Neuronal stem cell (in vitro differentiated cells): ENCODE results near the gene MED8.

Experiments used
- DNase-seq: peaks from one replicate; pipeline ENCODE4 v3.0.0-alpha.2; 2013; ENCODE audit warnings: low spot score
- H2AFZ ChIP-seq: one replicate; pipeline ENCODE4 v1.6.1; 2013; ENCODE audit warnings: mild to moderate bottlenecking, low read length, inconsistent platforms
- H2AK5ac ChIP-seq: 2 replicates; pipeline ENCODE4 v1.6.1; 2013; ENCODE audit warnings: low read depth, mild to moderate bottlenecking, inconsistent platforms, low read length, moderate library complexity, mixed read lengths
- H2BK120ac ChIP-seq: 2 replicates; pipeline ENCODE4 v1.6.1; 2013; ENCODE audit warnings: low read depth, mild to moderate bottlenecking, inconsistent platforms, low read length, moderate library complexity, mixed read lengths
- H2BK12ac ChIP-seq: one replicate; pipeline ENCODE4 v1.6.1; 2013; ENCODE audit warnings: low read length, inconsistent platforms
- H2BK15ac ChIP-seq: 2 replicates; pipeline ENCODE4 v1.6.1; 2013; ENCODE audit warnings: mild to moderate bottlenecking, low read length, inconsistent platforms, mixed read lengths
- H2BK5ac ChIP-seq: one replicate; pipeline ENCODE4 v1.6.1; 2013; ENCODE audit warnings: inconsistent platforms, mild to moderate bottlenecking, low read length, moderate library complexity
- H3K14ac ChIP-seq: one replicate; pipeline ENCODE4 v1.6.1; 2013; ENCODE audit warnings: low read length, inconsistent platforms
- H3K18ac ChIP-seq: 2 replicates; pipeline ENCODE4 v1.6.1; 2013; ENCODE audit warnings: low read length, inconsistent platforms
- H3K23ac ChIP-seq: 2 replicates; pipeline ENCODE4 v1.6.1; 2013; ENCODE audit warnings: low read depth, mild to moderate bottlenecking, mixed read lengths, low read length, inconsistent platforms; ENCODE audit not compliant: poor library complexity
- H3K27ac ChIP-seq: replicated peaks from 3 replicates; pipeline ENCODE4 v1.5.1; 2013; ENCODE audit warnings: low read length, inconsistent platforms
- H3K27me3 ChIP-seq, 3 experiments: 2 replicates each; pipeline ENCODE4 v1.6.1; 2013; ENCODE audit warnings: low read length in 3 of 3, mild to moderate bottlenecking in 2 of 3, inconsistent platforms in 1 of 3, low read depth in 1 of 3, mixed read lengths in 1 of 3, moderate library complexity in 1 of 3; ENCODE audit not compliant: control insufficient read depth in 3 of 3, insufficient read depth in 3 of 3
- H3K36me3 ChIP-seq, 2 donors: replicated peaks in 1 of 2; 2 replicates each; pipeline ENCODE4 v1.6.1; 2013; ENCODE audit warnings: low read length in 2 of 2; ENCODE audit not compliant: control insufficient read depth in 2 of 2, insufficient read depth in 2 of 2
- H3K4ac ChIP-seq: 2 replicates; pipeline ENCODE4 v1.6.1; 2013; ENCODE audit warnings: inconsistent platforms, mild to moderate bottlenecking, low read length, moderate library complexity
- H3K4me1 ChIP-seq, 2 donors: 1 replicate in 1 of 2; 2 replicates in 1 of 2; pipeline ENCODE4 v1.6.1; 2013; ENCODE audit warnings: low read length in 2 of 2, low read depth in 1 of 2; ENCODE audit not compliant: control insufficient read depth in 2 of 2, insufficient read depth in 1 of 2
- H3K4me2 ChIP-seq: one replicate; pipeline ENCODE4 v1.6.1; 2013; ENCODE audit warnings: mild to moderate bottlenecking, low read length, inconsistent platforms; ENCODE audit not compliant: insufficient read depth, poor library complexity, severe bottlenecking
- H3K4me3 ChIP-seq, 2 donors: 2 replicates each; pipeline ENCODE4 v1.5.1; 2013; ENCODE audit warnings: low read length in 2 of 2, mild to moderate bottlenecking in 2 of 2, inconsistent platforms in 1 of 2, moderate library complexity in 1 of 2
- H3K79me1 ChIP-seq: one replicate; pipeline ENCODE4 v1.6.1; 2013; ENCODE audit warnings: low read depth, mild to moderate bottlenecking, inconsistent platforms, low read length, moderate library complexity
- H3K9ac ChIP-seq: one replicate; pipeline ENCODE4 v1.6.1; 2013; ENCODE audit warnings: mild to moderate bottlenecking, low read depth, low read length, inconsistent platforms; ENCODE audit not compliant: poor library complexity
- H3K9me3 ChIP-seq, 2 donors: replicated peaks in 1 of 2; 2 replicates each; pipeline versions ENCODE3 to v1.6.1; 2013; ENCODE audit warnings: low read length in 2 of 2, mild to moderate bottlenecking in 2 of 2, inconsistent platforms in 1 of 2, low read depth in 1 of 2, mixed read lengths in 1 of 2, moderate library complexity in 1 of 2; ENCODE audit not compliant: control insufficient read depth in 2 of 2, insufficient read depth in 1 of 2
- H4K8ac ChIP-seq: one replicate; pipeline ENCODE4 v1.6.1; 2013; ENCODE audit warnings: low read depth, mild to moderate bottlenecking, inconsistent platforms, low read length, moderate library complexity
- H4K91ac ChIP-seq: one replicate; pipeline ENCODE4 v1.6.1; 2013; ENCODE audit warnings: low read length, low read depth, mild to moderate bottlenecking, inconsistent platforms; ENCODE audit not compliant: poor library complexity
- WGBS, 2 donors: extraction: QIAGEN DNeasy Blood & Tissue Kit; methylation state at CpG; one replicate each; pipeline ENCODE4 v1.1.7; 2013; ENCODE audit warnings: missing lambda C conversion rate in 2 of 2, mixed read lengths in 1 of 2; ENCODE audit not compliant: insufficient read length in 2 of 2, insufficient replicate concordance in 1 of 2; ENCODE audit errors: extremely low coverage in 2 of 2; 5-methylcytosine and 5-hydroxymethylcytosine counted together

The MED8 gene

GRCh38 chr1:43367904-43368645, 21.5 kb downstream of the MED8 start, which contains the start of gene ELOVL1:
ELOVL1 (minus strand) TSS chr1:43368011; CDS start chr1:43365609, 2,402 bp downstream.
- no peaks in the 10 kb centered on the region for H3K27me3 ChIP-seq
- H3K4me2 ChIP-seq: peak within 1 kb of the TSS; percentile 77
- peak within 1 kb of the TSS; percentile 99 for H3K18ac ChIP-seq
- H4K91ac ChIP-seq: peak within 1 kb of the TSS; percentile 82
- peak within 1 kb of the TSS; percentile 82 for H2BK5ac ChIP-seq
- H2BK12ac ChIP-seq: peak within 1 kb of the TSS; percentile 99
- H3K9me3 ChIP-seq: no peaks in the 10 kb centered on the region
- H3K14ac ChIP-seq: peak within 1 kb of the TSS; percentile 90
- H2AFZ ChIP-seq: peak within 1 kb of the TSS; percentile 99
- H3K27ac ChIP-seq: peak within 1 kb of the TSS; percentile 94
- H2BK120ac ChIP-seq: no peak within 1 kb of the TSS
- peak within 1 kb of the TSS; percentile 93 for H3K9ac ChIP-seq
- peak within 1 kb of the TSS; percentile 77 to 81 for H3K4me3 ChIP-seq
- H3K4ac ChIP-seq: peak within 1 kb of the TSS; percentile 54
- peak within 1 kb of the TSS; percentile 76 for H2BK15ac ChIP-seq
- H3K4me1 ChIP-seq: peaks cover 11 to 28% of the 10 kb centered on the region in 2 donors
- no CpG with 5 or more reads among the region's 58 CpGs for WGBS, 2 donors
- peaks cover 17 to 25% of the 10 kb centered on the region in 2 donors for H3K36me3 ChIP-seq
- DNase-seq: peak; percentile 83
- peak within 1 kb of the TSS; percentile 94 for H3K23ac ChIP-seq
- H3K79me1 ChIP-seq: peaks cover 4% of the 10 kb centered on the region
- no peak within 1 kb of the TSS for H4K8ac ChIP-seq
- peak within 1 kb of the TSS; percentile 90 for H2AK5ac ChIP-seq

- DNase-seq: no peak
- Histone ChIP-seq H2BK5ac (peak overlapping the region; percentile 82), H2AK5ac (peak overlapping the region; percentile 90)
Measured at GRCh38 chr1:43367026-43367903, 22.3 kb downstream of the MED8 start.

GRCh38 chr1:43366601-43367025, 23.0 kb downstream of the MED8 start:
- H2BK15ac ChIP-seq: peak overlapping the region; percentile 76
- H3K4ac ChIP-seq: no peak overlapping the region
- H3K9ac ChIP-seq: peak overlapping the region; percentile 93
- H3K27ac ChIP-seq: no peak overlapping the region
- H3K4me3 ChIP-seq: peak overlapping the region; percentile 77 to 79
- no peak overlapping the region for H3K14ac ChIP-seq
- no peak overlapping the region for H2BK5ac ChIP-seq
- no peaks in the 10 kb centered on the region for H3K27me3 ChIP-seq
- peak overlapping the region; percentile 94 for H3K23ac ChIP-seq
- H3K36me3 ChIP-seq: peaks cover 25 to 39% of the 10 kb centered on the region in 2 donors
- peak overlapping the region; percentile 84 for H3K18ac ChIP-seq
- no peak overlapping the region for H4K8ac ChIP-seq
- H3K79me1 ChIP-seq: peaks cover 4% of the 10 kb centered on the region
- H3K4me2 ChIP-seq: peak overlapping the region; percentile 77
- no peak overlapping the region for H4K91ac ChIP-seq
- no peaks in the 10 kb centered on the region for H3K9me3 ChIP-seq
- no peak overlapping the region for H2BK120ac ChIP-seq
- H2BK12ac ChIP-seq: peak overlapping the region; percentile 99
- peaks cover 11 to 29% of the 10 kb centered on the region in 2 donors for H3K4me1 ChIP-seq
- H2AFZ ChIP-seq: no peak overlapping the region
- peak overlapping the region; percentile 90 for H2AK5ac ChIP-seq
- WGBS, 2 donors: no CpG with 5 or more reads among the region's 5 CpGs
- no peak for DNase-seq

More at GRCh38 chr1:43367026-43367903, 22.3 kb downstream of the MED8 start:
- WGBS, 2 donors: no CpG with 5 or more reads among the region's 48 CpGs
- Histone ChIP-seq H3K4ac (no peak overlapping the region), H3K23ac (peak overlapping the region; percentile 94), H3K4me3 (peak overlapping the region; percentile 77 to 79), H3K27me3 (no peaks in the 10 kb centered on the region), H2AFZ (peak overlapping the region; percentile 99), H3K79me1 (peaks cover 4% of the 10 kb centered on the region), H4K8ac (no peak overlapping the region), H3K27ac (peak overlapping the region; percentile 46), H2BK120ac (no peak overlapping the region), H3K36me3 (peaks cover 19 to 32% of the 10 kb centered on the region in 2 donors), H3K4me1 (peaks cover 11 to 29% of the 10 kb centered on the region in 2 donors), H3K9me3 (no peaks in the 10 kb centered on the region), H3K18ac (peak overlapping the region; percentile 98), H2BK15ac (peak overlapping the region; percentile 76), H3K9ac (peak overlapping the region; percentile 93), H4K91ac (peak overlapping the region; percentile 82), H2BK12ac (peak overlapping the region; percentile 99), H3K14ac (peak overlapping the region; percentile 90), H3K4me2 (peak overlapping the region; percentile 77)
